ENCODE results near the gene F12.
"Not testable (repeated sequence)": the region's sequence is repeated elsewhere in the genome, so short reads cannot be mapped to it uniquely, and the experiment has no call there.

Gene F12

DNA sequence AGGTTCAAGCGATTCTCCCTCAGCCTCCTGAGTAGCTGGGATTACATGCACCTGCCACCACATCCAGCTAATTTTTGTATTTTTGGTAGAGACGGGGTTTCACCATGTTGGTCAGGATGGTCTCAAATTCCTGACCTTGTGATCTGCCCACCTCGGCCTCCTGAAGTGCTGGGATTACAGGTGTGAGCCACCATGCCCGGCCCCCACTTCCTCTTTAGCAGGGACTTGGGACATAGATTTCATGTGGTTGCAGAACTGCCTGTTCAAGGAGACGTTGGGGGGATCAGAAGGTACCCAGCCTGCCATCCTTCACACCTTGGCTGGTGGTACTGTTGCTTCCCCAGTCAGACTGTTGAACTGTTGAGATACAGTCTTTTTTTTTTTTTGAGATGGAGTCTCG lies 7.7 kb upstream of the F12 start:
- DNase-seq (ENCODE audit: low spot score); FAIRE-seq: not testable (repeated sequence)

GRCh38 chr5:177414481-177414880 lies 5.1 kb upstream of the F12 start:
- no peak for FAIRE-seq
- DNase-seq (ENCODE audit: low spot score): no peak

DNA sequence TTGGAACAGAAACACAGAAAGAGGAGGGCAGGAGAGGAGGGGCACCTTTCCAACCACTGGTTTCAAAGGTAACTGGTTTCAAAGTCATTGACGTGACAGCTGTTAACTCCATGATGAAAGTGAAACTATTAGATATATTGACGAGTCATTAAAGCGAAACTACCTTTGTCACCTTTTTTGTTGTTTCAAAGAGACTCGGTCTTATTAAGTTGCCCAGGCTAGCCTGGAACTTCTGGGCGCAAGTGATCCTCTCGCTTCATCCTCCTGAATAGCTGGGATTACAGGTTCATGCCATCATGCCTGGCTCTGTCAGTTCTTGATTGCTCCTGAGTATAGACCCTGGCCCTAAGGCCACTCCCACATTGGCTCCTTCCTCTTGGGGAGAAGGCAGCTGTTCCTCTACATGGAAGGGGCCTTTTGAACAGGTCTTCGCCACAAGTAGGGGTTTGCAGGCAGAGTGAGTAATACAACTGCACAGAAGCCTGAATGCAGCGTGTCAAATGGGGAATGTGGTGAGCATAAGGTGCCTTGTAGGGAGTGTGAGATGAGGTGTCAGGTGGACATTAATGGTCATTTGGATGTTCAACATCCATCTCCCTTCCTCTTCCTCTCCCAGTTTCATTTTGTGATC lies 3.4 kb upstream of the F12 start:
- DNase-seq (ENCODE audit: low spot score) (no peak), FAIRE-seq (no peak)

DNA sequence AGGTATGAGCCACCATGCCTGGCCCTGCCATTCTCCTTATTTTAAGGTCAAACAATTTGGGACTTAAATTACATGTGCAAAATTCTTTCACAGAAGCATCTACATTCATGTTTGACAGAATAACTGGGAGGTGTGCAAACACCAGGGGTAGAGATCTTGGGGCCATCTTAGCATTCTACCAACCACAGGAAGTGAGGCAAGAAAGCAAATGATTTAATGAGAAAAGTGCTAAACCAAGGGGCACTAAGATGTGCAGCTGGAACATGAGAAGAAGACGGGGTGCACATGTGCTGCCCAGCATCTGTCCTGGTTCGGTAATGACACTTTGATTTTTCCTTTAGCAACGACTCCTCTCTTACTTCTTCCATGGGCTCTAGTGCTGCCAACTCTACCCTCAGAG lies 1.2 kb upstream of the F12 start:
- no peak for DNase-seq (ENCODE audit: low spot score)
- FAIRE-seq: no peak

- DNase-seq (ENCODE audit: low spot score) (no peak), FAIRE-seq (no peak)
Observed at GRCh38 chr5:177405805-177406204, 3.6 kb downstream of the F12 start.

- no peak for FAIRE-seq
- DNase-seq (ENCODE audit: low spot score): no peak
Observed at GRCh38 chr5:177405312-177405711, 4.1 kb downstream of the F12 start.

GRCh38 chr5:177404641-177405179 lies 4.7 kb downstream of the F12 start:
- no peak for FAIRE-seq
- DNase-seq (ENCODE audit: low spot score): no peak

DNA sequence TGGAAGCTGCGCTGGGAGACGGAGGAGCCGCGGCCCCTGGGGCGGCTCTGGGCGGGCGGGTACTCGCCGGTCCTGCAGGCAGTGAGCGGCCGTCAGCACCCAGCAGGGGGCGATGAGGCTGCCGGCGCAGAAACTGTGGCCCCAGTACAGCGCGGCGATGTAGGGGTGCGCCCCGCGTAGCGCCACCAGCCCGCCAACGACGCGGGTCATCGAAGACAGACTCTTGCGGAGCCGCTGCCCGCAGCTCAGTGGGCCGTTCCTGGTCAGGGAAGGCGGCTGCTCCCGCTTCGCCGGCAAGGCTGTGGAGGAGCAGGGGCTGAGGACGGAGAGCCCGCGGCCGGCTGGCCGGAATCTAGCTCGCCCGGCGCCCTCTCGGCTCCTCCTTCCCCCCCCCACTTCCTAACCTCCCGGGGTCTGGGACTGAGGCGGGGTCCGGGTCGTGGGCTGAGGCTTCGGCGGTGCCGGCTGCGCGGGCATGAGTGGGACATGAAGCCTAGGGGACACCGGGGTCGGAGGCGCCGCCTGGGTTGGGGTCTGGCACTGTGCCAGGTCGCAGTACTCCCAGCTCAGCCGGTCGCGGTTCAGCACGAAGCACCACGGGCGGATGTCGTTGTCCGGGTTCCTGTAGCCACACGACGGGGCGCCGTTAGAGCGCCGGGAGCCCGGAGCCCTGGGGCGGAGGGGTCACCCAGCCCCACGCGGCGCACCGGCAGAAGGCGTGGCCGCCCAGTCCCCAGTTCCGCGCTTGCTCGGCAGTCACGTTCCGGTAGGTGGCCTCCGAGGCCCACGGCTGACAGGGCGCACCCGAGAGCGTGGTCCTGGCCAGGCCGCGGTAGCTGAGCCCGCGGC lies 5.3 kb downstream of the F12 start:
- DNase-seq (ENCODE audit: low spot score): peak; percentile 77
- FAIRE-seq: no peak

DNA sequence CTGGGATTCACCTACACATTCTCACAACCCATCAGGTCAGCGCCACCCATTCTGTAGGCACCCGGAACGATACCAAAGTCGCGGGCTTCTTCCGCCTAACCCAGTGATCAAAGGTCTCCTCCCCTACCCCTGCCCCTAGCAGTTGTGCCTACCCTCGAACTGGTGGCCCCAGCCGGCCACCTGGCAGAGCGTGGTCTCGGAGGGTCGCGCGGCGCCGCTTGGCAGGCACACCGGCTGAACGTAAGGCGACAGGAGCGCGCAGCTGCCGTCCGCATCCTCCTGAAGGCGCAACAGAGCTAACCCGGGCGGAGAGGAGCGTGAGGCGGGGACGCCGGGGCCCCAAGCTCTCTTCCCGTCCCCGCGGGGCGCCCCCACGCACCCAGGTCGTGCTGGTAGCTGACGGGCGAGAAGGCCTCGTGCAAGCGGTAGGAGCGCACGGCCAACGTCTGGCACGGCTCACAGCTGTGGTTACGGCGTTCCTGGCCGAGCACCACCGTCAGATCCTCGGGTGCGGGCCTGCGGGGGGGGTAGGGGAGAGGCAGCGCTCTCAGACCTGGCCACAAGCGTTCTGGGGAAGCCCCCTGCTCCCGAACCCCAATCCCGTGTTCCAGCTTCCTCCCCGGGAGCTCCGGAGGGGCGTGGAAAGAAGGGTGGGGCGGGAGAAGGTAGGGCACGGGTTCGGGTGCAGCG lies 6.1 kb downstream of the F12 start:
- no peak for DNase-seq (ENCODE audit: low spot score)
- no peak for FAIRE-seq

GRCh38 chr5:177402271-177403043 lies 6.9 kb downstream of the F12 start:
- DNase-seq (ENCODE audit: low spot score): peak; percentile 64
- FAIRE-seq: no peak

DNA sequence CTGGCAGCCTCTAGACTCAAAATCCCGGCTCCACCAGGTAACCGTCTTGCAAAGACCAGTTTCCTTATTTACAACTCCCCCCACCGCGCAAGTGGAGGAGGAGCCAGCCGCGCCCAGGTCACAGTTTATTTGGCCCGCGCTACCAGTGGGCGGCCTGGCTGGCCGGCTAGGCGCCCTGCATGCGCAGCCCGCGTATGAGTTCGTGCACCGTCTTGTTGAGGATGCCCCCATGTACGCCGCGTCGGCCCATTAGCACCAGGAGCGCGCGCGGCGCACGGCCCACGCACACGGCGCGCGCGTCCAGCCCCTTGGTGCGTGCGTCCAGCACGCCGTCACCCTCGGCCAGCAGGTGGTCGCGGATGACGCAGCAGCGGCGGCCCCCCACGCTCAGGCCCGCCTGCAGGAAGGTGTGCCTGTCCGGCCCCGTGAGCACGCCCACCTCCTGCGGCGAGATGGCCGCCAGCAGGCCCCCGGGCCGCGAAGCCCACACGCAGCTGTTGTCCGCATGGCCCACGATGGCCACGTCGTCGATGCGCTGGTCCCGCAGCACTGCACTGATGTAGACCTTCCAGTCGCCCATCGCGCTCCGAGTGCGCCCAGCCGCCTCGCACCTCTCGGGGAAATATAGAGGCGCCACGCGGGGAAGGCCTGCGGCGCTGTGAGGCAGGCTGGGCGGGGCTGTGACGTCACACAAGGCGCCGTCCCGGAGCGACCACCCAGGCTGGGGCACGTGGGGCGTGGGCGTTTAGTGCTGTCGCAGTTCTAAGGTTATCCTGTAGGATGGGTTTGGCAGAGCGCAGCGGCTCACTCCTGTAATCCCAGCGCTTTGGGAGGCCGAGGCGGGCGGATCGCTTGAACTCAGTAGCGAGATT lies 9.1 kb downstream of the F12 start, which contains the start of gene PFN3:
Gene PFN3 (minus strand): TSS at position 665 of the 872 bp plus-strand sequence. CDS start 85 bp downstream, at position 580.
- no peak for FAIRE-seq
- no peak for DNase-seq (ENCODE audit: low spot score)

DNA sequence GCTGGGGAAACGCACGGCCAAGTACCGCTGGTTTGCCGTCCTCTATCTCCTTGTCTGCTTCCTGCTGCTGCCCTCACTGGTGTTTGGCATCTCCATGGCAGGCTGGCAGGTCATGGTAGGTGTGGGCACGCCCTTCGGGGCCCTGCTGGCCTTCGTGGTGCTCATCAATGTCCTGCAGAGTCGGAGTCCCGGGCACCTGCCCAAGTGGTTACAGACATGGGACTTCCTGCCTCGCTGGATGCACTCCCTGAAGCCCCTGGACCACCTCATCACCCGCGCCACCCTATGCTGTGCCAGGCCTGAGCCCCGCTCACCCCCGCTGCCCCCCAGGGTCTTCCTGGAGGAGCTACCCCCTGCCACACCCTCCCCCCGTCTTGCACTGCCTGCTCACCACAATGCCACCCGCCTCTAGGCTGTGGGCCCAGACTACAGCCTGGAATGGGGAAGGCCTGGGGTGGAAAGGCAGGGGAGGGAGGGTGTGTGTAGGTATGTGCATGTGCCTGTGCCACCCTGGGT lies 11.4 kb downstream of the F12 start:
- no peak for DNase-seq (ENCODE audit: low spot score)
- no peak for FAIRE-seq

DNA sequence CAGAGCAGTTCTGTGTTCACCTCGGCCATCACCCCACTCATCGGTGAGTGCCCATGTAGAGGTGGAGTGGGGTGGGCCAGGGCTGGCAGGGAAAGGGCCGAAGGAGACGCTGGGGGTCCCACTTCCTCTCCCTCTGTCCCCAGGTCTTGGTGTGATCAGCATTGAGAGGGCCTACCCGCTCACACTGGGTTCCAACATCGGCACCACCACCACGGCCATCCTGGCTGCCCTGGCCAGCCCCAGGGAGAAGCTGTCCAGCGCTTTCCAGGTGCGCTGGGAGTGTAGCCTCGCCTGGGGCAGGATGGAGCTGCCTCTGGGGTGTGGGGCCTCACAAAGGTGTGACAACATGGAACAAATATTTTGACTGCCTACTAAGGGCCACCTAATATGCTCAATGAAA lies 12.6 kb downstream of the F12 start:
- FAIRE-seq (no peak), DNase-seq (ENCODE audit: low spot score) (no peak)

DNA sequence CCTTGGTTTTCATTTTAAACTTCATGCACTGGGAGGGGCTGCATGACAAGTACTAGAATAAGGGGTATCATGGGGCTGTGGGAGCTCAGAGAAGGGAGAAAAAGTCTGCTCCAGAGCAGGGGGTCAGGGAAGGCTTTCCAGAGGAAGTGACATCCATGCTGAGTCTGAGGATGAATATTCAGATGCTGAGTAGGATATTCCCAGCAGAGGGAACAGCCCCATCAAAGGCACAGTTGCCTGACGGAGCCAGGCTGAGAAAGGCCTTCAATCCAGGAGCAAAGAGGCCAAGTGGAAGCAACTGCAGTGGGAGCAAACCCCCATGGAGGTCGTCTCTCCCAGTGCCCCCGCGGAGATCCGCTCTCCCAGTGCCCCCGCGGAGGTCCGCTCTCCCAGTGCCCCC lies 13.3 kb downstream of the F12 start:
- no peak for FAIRE-seq
- no peak for DNase-seq (ENCODE audit: low spot score)

GRCh38 chr5:177393990-177394389 lies 15.4 kb downstream of the F12 start:
- DNase-seq (ENCODE audit: low spot score): no peak
- no peak for FAIRE-seq

GRCh38 chr5:177393206-177393765 lies 16.1 kb downstream of the F12 start:
- FAIRE-seq (no peak), DNase-seq (ENCODE audit: low spot score) (no peak)

- FAIRE-seq: no peak
Observed at GRCh38 chr5:177392765-177393164, 16.6 kb downstream of the F12 start.

GRCh38 chr5:177390363-177391300 lies 18.7 kb downstream of the F12 start:
- DNase-seq (ENCODE audit: low spot score): peak; percentile 84
- peak; percentile 62 for FAIRE-seq

More at GRCh38 chr5:177392765-177393164, 16.6 kb downstream of the F12 start:
- DNase-seq (ENCODE audit: low spot score): no peak
